HG03575 (cell line): ENCODE data around the gene NR2F1-AS1.
"Not testable (repeated sequence)": the region's sequence is repeated elsewhere in the genome, so short reads cannot be mapped to it uniquely, and the experiment has no call there.

Experiments used
- ATAC-seq: cut with Tn5 transposase; IDR thresholded peaks from one replicate; pipeline ENCODE4 v1.9.1; 2021; ENCODE audit not compliant: unreplicated experiment, insufficient number of reproducible peaks, low FRiP score; ENCODE audit errors: extremely low read depth

NR2F1-AS1 gene

GRCh38 chr5:93406971-93407401, 174.0 kb downstream of the NR2F1-AS1 start:
- ATAC-seq: no peak

- no peak for ATAC-seq
Observed at GRCh38 chr5:93404246-93404645, 176.8 kb downstream of the NR2F1-AS1 start.

- no peak for ATAC-seq
Observed at GRCh38 chr5:93403141-93403928, 177.7 kb downstream of the NR2F1-AS1 start.

GRCh38 chr5:93402451-93402850, 178.6 kb downstream of the NR2F1-AS1 start:
- no peak for ATAC-seq

- no peak for ATAC-seq
Observed at GRCh38 chr5:93401634-93402213, 179.3 kb downstream of the NR2F1-AS1 start.

GRCh38 chr5:93399675-93400074, 181.3 kb downstream of the NR2F1-AS1 start:
- no peak for ATAC-seq

- ATAC-seq: no peak
Observed at GRCh38 chr5:93395971-93396379, 185.0 kb downstream of the NR2F1-AS1 start.

GRCh38 chr5:93395010-93395409, 186.0 kb downstream of the NR2F1-AS1 start:
- ATAC-seq: no peak

- no peak for ATAC-seq
Observed at GRCh38 chr5:93394301-93394700, 186.7 kb downstream of the NR2F1-AS1 start.

GRCh38 chr5:93391169-93391568, 189.8 kb downstream of the NR2F1-AS1 start:
- ATAC-seq: not testable (repeated sequence)

GRCh38 chr5:93385655-93386054, 195.4 kb downstream of the NR2F1-AS1 start:
- no peak for ATAC-seq

- ATAC-seq: no peak
Observed at GRCh38 chr5:93384995-93385394, 196.0 kb downstream of the NR2F1-AS1 start.

- ATAC-seq: no peak
Observed at GRCh38 chr5:93384026-93384425, 197.0 kb downstream of the NR2F1-AS1 start.

- no peak for ATAC-seq
Observed at GRCh38 chr5:93382188-93382825, 198.7 kb downstream of the NR2F1-AS1 start.

- no peak for ATAC-seq
Observed at GRCh38 chr5:93381057-93381456, 200.0 kb downstream of the NR2F1-AS1 start.

- no peak for ATAC-seq
Observed at GRCh38 chr5:93378073-93378472, 202.9 kb downstream of the NR2F1-AS1 start.

GRCh38 chr5:93371893-93372292, 209.1 kb downstream of the NR2F1-AS1 start:
- no peak for ATAC-seq

GRCh38 chr5:93364378-93364777, 216.6 kb downstream of the NR2F1-AS1 start:
- no peak for ATAC-seq

GRCh38 chr5:93360436-93361088, 220.5 kb downstream of the NR2F1-AS1 start:
- ATAC-seq: no peak

GRCh38 chr5:93359960-93360305, 221.1 kb downstream of the NR2F1-AS1 start:
- no peak for ATAC-seq
